HFF-Myc (cell line): ENCODE measurements around the gene ETFRF1.
A peak's percentile ranks its signal among the peaks of the same experiment; 100 is the strongest.

Experiments
- DNase-seq: peaks from one replicate; pipeline ENCODE4 v3.0.0-alpha.2; 2011; ENCODE audit warnings: low read depth; ENCODE audit errors: extremely low read depth
- H3K4me3 ChIP-seq: replicated peaks from 2 replicates; pipeline ENCODE4 v1.5.1; 2011; ENCODE audit warnings: low read depth, mild to moderate bottlenecking, control low read depth, low read length
- CTCF ChIP-seq: IDR thresholded peaks from 2 replicates; pipeline ENCODE4 v1.5.1; 2012; ENCODE audit warnings: mild to moderate bottlenecking, low read depth, low read length, control low read depth; ENCODE audit errors: missing control alignments

Gene ETFRF1

GRCh38 chr12:25242981-25243679 lies 48.1 kb downstream of the ETFRF1 start:
- no peak for DNase-seq
- H3K4me3 ChIP-seq, result no peak overlapping the region
- no peak for TF ChIP-seq CTCF

GRCh38 chr12:25243680-25243990 lies 48.6 kb downstream of the ETFRF1 start:
- TF ChIP-seq CTCF, result no peak

GRCh38 chr12:25245491-25245890 lies 50.5 kb downstream of the ETFRF1 start:
- no peak for TF ChIP-seq CTCF
- DNase-seq, result no peak
- H3K4me3 ChIP-seq, result no peak overlapping the region

More at GRCh38 chr12:25243680-25243990, 48.6 kb downstream of the ETFRF1 start:
- no peak for DNase-seq
- no peak overlapping the region for H3K4me3 ChIP-seq

GRCh38 chr12:25248137-25248536 lies 53.1 kb downstream of the ETFRF1 start:
- H3K4me3 ChIP-seq, result no peak overlapping the region
- no peak for TF ChIP-seq CTCF

GRCh38 chr12:25248732-25249131 lies 53.7 kb downstream of the ETFRF1 start:
- DNase-seq, result no peak
- H3K4me3 ChIP-seq, result no peak overlapping the region
- no peak for TF ChIP-seq CTCF

More at GRCh38 chr12:25248137-25248536, 53.1 kb downstream of the ETFRF1 start:
- no peak for DNase-seq

GRCh38 chr12:25249931-25250738 lies 55.1 kb downstream of the ETFRF1 start:
- no peak for TF ChIP-seq CTCF
- DNase-seq, result no peak

More at GRCh38 chr12:25249931-25250738, 55.1 kb downstream of the ETFRF1 start:
- H3K4me3 ChIP-seq, result peak overlapping the region; percentile 81
